ENCODE results near the gene HAAO.

GRCh38 chr2:42788882-42789281 lies 3.5 kb downstream of the HAAO start:
- TF ChIP-seq CTCF (IDR thresholded peaks at IDR 0.05) (no peak), SIN3A (IDR thresholded peaks at IDR 0.05; ENCODE audit: borderline replicate concordance, insufficient read depth, low read depth, low read length) (no peak), REST (IDR thresholded peaks at IDR 0.05; ENCODE audit: insufficient read depth in 1 of 2, low read depth in 2 of 2, low read length in 1 of 2) (no peak)
